Measurements from ENCODE around the gene UGT1A4.

- TF ChIP-seq CTCF (conservative IDR thresholded peaks at IDR 0.05) = no peak
- no peak for TF ChIP-seq EZH2 (IDR thresholded peaks at IDR 0.05; ENCODE audit: low read depth)
Measured at GRCh38 chr2:233684640-233685039, 33.9 kb upstream of the UGT1A4 start.
